ENCODE data around the gene LYSMD1. TPM values are rescaled to one million over a fixed set of nuclear protein-coding genes. Genes with fewer than 3 reads are reported as not detected.
A peak's percentile ranks its signal among the peaks of the same experiment; 100 is the strongest.
"Not testable (repeated sequence)": the region's sequence is repeated elsewhere in the genome, so short reads cannot be mapped to it uniquely, and the experiment has no call there.

LYSMD1 gene, protein sequence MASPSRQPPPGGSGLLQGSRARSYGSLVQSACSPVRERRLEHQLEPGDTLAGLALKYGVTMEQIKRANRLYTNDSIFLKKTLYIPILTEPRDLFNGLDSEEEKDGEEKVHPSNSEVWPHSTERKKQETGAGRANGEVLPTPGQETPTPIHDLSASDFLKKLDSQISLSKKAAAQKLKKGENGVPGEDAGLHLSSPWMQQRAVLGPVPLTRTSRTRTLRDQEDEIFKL
- 7.5 TPM for total RNA-seq (ENCODE audit: unreplicated experiment)
- long read RNA-seq, partial matches to known transcripts, result 0 of 2 reads
- long read RNA-seq, other reads (novel, unspliced or antisense), result 2 of 2 reads

GRCh38 chr1:151165738-151166504, at the start of gene LYSMD1, which contains the start of gene SCNM1:
LYSMD1 (minus strand) TSS chr1:151165902; CDS start chr1:151165258, 644 bp downstream.
SCNM1 (plus strand) TSS chr1:151166144; CDS start chr1:151166153, 9 bp downstream.
- peaks cover 4% of the 10 kb centered on the region for H3K27me3 Mint-ChIP-seq (ENCODE audit: unreplicated experiment)
- H3K27ac Mint-ChIP-seq (ENCODE audit: unreplicated experiment), result peak within 1 kb of the TSS; percentile 97
- peak; percentile 88 for DNase-seq (ENCODE audit: low spot score)
- TF ChIP-seq CTCF (IDR thresholded peaks at IDR 0.05; ENCODE audit: unreplicated experiment), result no peak
- peak within 1 kb of the TSS; percentile 99 for H3K4me3 Mint-ChIP-seq (ENCODE audit: unreplicated experiment)
- no peaks in the 10 kb centered on the region for H3K9me3 Mint-ChIP-seq (ENCODE audit: unreplicated experiment)
- peaks cover 24% of the 10 kb centered on the region for H3K36me3 Mint-ChIP-seq (ENCODE audit: low read depth, unreplicated experiment)
- peaks cover 26% of the 10 kb centered on the region for H3K4me1 Mint-ChIP-seq (ENCODE audit: unreplicated experiment)

DNA sequence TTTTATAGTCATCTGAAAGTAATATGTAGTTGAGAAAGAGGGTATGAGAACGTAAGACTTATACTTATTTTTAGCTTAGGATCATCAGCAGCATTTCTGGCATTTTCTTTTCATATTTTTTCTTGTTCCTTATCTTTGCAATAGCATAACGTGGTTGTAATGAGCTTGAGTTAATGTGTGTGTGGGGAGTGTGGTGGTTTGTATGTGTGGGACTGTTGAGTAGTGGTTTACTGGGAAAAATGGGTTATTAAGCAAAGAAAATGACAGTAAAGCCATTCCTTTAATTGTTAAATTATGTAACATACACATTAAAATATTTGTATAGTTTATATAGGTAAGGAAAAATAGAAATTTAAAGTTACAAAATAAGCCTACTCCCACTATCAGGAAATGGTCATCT, 47.9 kb upstream of the LYSMD1 start:
- H3K4me1 Mint-ChIP-seq (ENCODE audit: unreplicated experiment), result peaks cover 9% of the 10 kb centered on the region
- TF ChIP-seq CTCF (IDR thresholded peaks at IDR 0.05; ENCODE audit: unreplicated experiment), result no peak
- H3K27me3 Mint-ChIP-seq (ENCODE audit: unreplicated experiment), result no peaks in the 10 kb centered on the region
- H3K36me3 Mint-ChIP-seq (ENCODE audit: low read depth, unreplicated experiment), result peaks cover 17% of the 10 kb centered on the region
- no peaks in the 10 kb centered on the region for H3K9me3 Mint-ChIP-seq (ENCODE audit: unreplicated experiment)
- no peak for DNase-seq (ENCODE audit: low spot score)
- no peak overlapping the region for H3K27ac Mint-ChIP-seq (ENCODE audit: unreplicated experiment)
- H3K4me3 Mint-ChIP-seq (ENCODE audit: unreplicated experiment), result no peak overlapping the region

DNA sequence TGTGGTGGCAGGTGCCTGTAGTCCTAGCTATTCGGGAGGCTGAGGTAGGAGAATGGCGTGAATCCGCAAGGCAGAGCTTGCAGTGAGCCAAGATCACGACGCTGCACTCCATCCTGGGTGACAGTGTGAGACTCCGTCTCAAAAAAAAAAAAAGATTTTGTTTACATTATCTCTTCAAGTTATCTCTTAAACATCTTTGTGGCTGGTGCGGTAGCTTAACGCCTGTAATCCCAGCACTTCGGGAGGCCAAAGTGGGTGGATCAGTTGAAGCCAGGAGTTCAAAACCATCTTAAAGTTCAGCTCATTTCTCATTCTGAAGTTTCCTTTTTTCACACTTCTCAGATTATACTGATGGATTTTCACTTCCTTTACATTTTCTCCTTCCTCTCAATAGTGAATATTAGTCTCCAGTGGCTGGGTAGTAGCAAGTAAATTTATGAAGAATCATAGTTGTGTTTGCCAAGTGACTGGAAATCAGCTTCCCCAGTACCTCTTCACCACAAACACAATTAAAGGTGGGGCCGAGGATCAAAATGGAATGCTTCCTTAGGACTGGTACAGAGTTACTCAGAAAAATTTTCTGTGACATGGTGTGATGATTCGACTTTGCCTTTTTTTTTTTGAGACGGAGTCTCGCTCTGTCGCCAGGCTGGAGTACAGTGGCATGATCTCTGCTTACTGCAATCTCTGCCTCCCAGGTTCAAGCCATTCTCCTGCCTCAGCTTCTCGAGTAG, 46.4 kb upstream of the LYSMD1 start:
- Mint-ChIP-seq H3K9me3 (ENCODE audit: unreplicated experiment) (no peaks in the 10 kb centered on the region), H3K4me3 (ENCODE audit: unreplicated experiment) (no peak overlapping the region), H3K36me3 (ENCODE audit: low read depth, unreplicated experiment) (peaks cover 17% of the 10 kb centered on the region), H3K4me1 (ENCODE audit: unreplicated experiment) (peaks cover 9% of the 10 kb centered on the region), H3K27ac (ENCODE audit: unreplicated experiment) (peak overlapping the region; percentile 36), H3K27me3 (ENCODE audit: unreplicated experiment) (no peaks in the 10 kb centered on the region)
- no peak for DNase-seq (ENCODE audit: low spot score)
- TF ChIP-seq CTCF (IDR thresholded peaks at IDR 0.05; ENCODE audit: unreplicated experiment), result no peak

GRCh38 chr1:151210830-151211229, 45.1 kb upstream of the LYSMD1 start:
- no peak for DNase-seq (ENCODE audit: low spot score)
- Mint-ChIP-seq H3K36me3 (ENCODE audit: low read depth, unreplicated experiment) (peaks cover 16% of the 10 kb centered on the region), H3K4me3 (ENCODE audit: unreplicated experiment) (no peak overlapping the region), H3K4me1 (ENCODE audit: unreplicated experiment) (peaks cover 5% of the 10 kb centered on the region), H3K9me3 (ENCODE audit: unreplicated experiment) (no peaks in the 10 kb centered on the region), H3K27me3 (ENCODE audit: unreplicated experiment) (no peaks in the 10 kb centered on the region), H3K27ac (ENCODE audit: unreplicated experiment) (no peak overlapping the region)
- TF ChIP-seq CTCF (IDR thresholded peaks at IDR 0.05; ENCODE audit: unreplicated experiment), result no peak

GRCh38 chr1:151205381-151205965, 39.8 kb upstream of the LYSMD1 start:
- not testable (repeated sequence) for H3K4me3 Mint-ChIP-seq (ENCODE audit: unreplicated experiment); H3K27me3 Mint-ChIP-seq (ENCODE audit: unreplicated experiment); H3K9me3 Mint-ChIP-seq (ENCODE audit: unreplicated experiment); DNase-seq (ENCODE audit: low spot score); H3K4me1 Mint-ChIP-seq (ENCODE audit: unreplicated experiment); H3K27ac Mint-ChIP-seq (ENCODE audit: unreplicated experiment)
- H3K36me3 Mint-ChIP-seq (ENCODE audit: low read depth, unreplicated experiment), result peaks cover 12% of the 10 kb centered on the region

Measured in endothelial cell (in vitro differentiated cells).